ENCODE data around the gene IGFLR1. TPM values are rescaled to one million over a fixed set of nuclear protein-coding genes. Genes with fewer than 3 reads are reported as not detected.

IGFLR1 gene, protein sequence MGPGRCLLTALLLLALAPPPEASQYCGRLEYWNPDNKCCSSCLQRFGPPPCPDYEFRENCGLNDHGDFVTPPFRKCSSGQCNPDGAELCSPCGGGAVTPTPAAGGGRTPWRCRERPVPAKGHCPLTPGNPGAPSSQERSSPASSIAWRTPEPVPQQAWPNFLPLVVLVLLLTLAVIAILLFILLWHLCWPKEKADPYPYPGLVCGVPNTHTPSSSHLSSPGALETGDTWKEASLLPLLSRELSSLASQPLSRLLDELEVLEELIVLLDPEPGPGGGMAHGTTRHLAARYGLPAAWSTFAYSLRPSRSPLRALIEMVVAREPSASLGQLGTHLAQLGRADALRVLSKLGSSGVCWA
- total RNA-seq: 10 to 100 TPM in 1 of 2 donors, 1 to 10 TPM in 1; 6.0 to 11.2 TPM

DNA sequence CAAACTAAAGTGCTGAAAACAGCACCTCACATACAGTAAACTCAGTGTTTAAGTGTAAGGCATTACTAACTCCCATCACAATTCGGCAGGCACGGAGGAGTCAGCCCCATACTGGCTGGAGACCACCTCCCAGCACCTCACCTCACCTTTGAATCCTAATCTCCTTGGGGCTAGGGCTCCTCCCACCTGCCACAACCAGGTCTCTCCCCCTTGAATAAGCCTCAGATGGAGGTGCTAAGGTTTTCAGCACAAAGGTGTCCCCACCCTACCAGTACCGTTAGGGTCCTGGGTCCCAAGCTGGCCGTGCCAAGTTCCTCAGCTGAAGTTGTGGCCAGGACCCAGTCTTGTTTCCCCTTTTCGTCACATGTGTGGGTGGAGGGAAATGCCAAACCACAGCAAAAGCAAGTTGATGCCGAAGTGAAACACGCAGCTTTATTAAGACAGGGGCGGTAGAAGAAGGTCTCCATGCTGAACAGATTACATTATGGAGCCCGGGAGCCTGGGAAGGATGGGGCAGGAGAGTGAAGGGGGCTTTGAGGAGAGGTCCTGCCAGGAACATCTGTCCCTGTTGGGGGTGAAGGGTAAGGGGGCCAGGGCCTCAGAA lies at the start of gene IGFLR1:
Gene IGFLR1 (minus strand): TSS at position 332 of the 604 bp plus-strand sequence. CDS start 1,272 bp downstream, outside the sequence.
- peaks cover 39% of the 10 kb centered on the region for H3K4me1 ChIP-seq
- intact Hi-C loops (cut with DNase I): no loop called here

DNA sequence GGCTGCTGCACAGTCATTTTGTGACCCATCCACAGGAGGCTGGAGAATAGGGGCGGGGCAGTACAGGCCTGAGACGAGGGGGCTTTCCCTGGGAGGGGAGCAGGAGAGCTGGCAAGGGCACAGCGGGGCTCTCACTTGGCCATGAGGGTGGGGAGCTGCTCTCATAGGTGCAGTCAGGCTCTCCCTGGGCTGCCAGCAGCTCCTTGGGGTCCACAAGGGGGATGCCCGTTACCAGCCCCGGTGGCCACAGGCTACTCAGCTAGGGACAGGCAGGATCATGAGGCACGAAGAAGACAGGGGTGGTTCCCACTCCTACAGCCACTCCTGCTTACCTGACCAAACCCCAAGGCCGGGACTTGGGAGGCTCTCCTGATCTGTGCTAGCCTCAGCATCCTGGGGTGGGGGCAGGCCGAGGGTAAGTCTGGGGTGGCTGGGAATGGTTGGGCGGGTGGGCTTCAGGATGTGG lies 49.6 kb upstream of the IGFLR1 start:
- Histone ChIP-seq H3K27me3 (no peaks in the 10 kb centered on the region), H3K4me1 (peaks cover 20% of the 10 kb centered on the region), H3K9me3 (no peaks in the 10 kb centered on the region), H3K27ac (no peak overlapping the region), H3K4me3 (no peak overlapping the region), H3K36me3 (replicated peaks in 1 of 2; ENCODE audit: insufficient read depth in 1 of 2, low read depth in 2 of 2) (no peaks in the 10 kb centered on the region)
- TF ChIP-seq CTCF (IDR thresholded peaks at IDR 0.05) (no peak), POLR2A (IDR thresholded peaks at IDR 0.05) (no peak)
- DNase-seq: no peak
- WGBS, 2 donors: 80% methylated on average over 9 of the region's 9 CpGs; no CpG with 5 or more reads in 1 of the 2 donors
- intact Hi-C loops (cut with DNase I): no loop called here
- ATAC-seq: no peak

More for the DNA sequence above, at the start of gene IGFLR1:
- H3K27me3 ChIP-seq: no peaks in the 10 kb centered on the region
- H3K9me3 ChIP-seq: no peaks in the 10 kb centered on the region
- ATAC-seq: no peak
- H3K36me3 ChIP-seq (replicated peaks in 1 of 2; ENCODE audit: insufficient read depth in 1 of 2, low read depth in 2 of 2): peaks cover 4 to 7% of the 10 kb centered on the region in 2 donors
- H3K4me3 ChIP-seq: no peak within 1 kb of the TSS
- WGBS, 2 donors: 76 to 86% methylated on average over 9 of the region's 9 CpGs
- peak in 1 of 4 donors; percentile 62 for DNase-seq
- TF ChIP-seq POLR2A (IDR thresholded peaks at IDR 0.05) (peak in 1 of 3 donors; percentile 26), CTCF (IDR thresholded peaks at IDR 0.05) (no peak)
- H3K27ac ChIP-seq: peak within 1 kb of the TSS; percentile 8 to 85 (median 82)

GRCh38 chr19:35790981-35791813 lies 48.9 kb upstream of the IGFLR1 start:
- Histone ChIP-seq H3K27me3 (no peaks in the 10 kb centered on the region), H3K36me3 (replicated peaks in 1 of 2; ENCODE audit: insufficient read depth in 1 of 2, low read depth in 2 of 2) (no peaks in the 10 kb centered on the region), H3K4me1 (peaks cover 20% of the 10 kb centered on the region), H3K4me3 (no peak overlapping the region), H3K27ac (no peak overlapping the region), H3K9me3 (no peaks in the 10 kb centered on the region)
- peak; percentile 69 to 85 (median 80) for DNase-seq
- intact Hi-C loops (cut with DNase I): no loop called here
- TF ChIP-seq CTCF (IDR thresholded peaks at IDR 0.05) (no peak), POLR2A (IDR thresholded peaks at IDR 0.05) (no peak)
- 34 to 44% methylated on average over 3 to 19 of the region's 20 CpGs for WGBS, 2 donors
- ATAC-seq: peak; percentile 73

GRCh38 chr19:35789978-35790944 lies 48.0 kb upstream of the IGFLR1 start:
- DNase-seq: no peak
- Histone ChIP-seq H3K27ac (no peak overlapping the region), H3K9me3 (no peaks in the 10 kb centered on the region), H3K4me1 (peaks cover 20% of the 10 kb centered on the region), H3K27me3 (no peaks in the 10 kb centered on the region), H3K4me3 (no peak overlapping the region), H3K36me3 (replicated peaks in 1 of 2; ENCODE audit: insufficient read depth in 1 of 2, low read depth in 2 of 2) (no peaks in the 10 kb centered on the region)
- WGBS, 2 donors: 89% methylated on average over 18 of the region's 19 CpGs; no CpG with 5 or more reads in 1 of the 2 donors
- no peak for ATAC-seq
- intact Hi-C loops (cut with DNase I): no loop called here
- TF ChIP-seq POLR2A (IDR thresholded peaks at IDR 0.05): no peak
- TF ChIP-seq CTCF (IDR thresholded peaks at IDR 0.05): no peak
